HG03460 (cell line): Measurements from ENCODE around the gene TSPAN14.

Experiments used
- ATAC-seq: cut with Tn5 transposase; IDR thresholded peaks from one replicate; pipeline ENCODE4 v1.9.1; 2021; ENCODE audit not compliant: unreplicated experiment

TSPAN14 gene

DNA sequence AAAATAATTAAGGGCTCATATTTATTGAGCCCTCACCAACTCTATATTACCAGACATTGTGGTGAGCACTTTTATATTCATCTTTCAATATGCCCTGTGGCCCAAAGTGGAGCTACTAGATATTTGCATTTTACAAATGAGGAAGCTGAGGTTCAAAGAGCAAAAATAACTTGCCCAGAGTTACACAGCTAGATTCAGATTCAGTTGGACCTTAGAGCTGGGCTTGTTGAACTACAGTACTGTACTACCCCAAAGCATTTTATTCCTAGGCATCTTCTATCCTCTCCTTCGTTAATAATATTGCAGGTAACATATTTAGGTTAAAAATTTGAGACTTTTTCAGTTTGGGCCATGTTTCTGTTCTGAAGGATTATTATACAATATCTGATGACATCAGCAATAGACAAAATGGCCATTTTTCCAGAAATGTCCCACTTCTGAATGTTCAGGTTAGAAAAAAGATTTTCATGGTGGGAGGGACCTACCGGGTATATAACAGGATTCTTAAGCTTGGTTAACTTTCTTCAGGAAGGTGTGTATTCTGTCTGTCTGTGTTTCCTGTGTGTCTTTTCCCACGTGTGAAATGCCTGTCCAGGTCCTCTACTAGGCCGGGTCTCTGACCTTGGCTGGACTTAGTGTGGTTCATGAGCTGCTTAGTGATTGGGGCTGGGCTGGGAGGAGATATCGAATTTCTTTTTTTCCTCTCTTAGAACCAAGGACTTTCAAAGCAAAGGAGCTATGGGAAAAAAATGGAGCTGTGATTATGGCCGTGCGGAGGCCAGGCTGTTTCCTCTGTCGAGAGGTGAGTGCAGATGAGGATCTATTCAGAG lies 32.2 kb upstream of the TSPAN14 start:
- peak; percentile 83 for ATAC-seq

DNA sequence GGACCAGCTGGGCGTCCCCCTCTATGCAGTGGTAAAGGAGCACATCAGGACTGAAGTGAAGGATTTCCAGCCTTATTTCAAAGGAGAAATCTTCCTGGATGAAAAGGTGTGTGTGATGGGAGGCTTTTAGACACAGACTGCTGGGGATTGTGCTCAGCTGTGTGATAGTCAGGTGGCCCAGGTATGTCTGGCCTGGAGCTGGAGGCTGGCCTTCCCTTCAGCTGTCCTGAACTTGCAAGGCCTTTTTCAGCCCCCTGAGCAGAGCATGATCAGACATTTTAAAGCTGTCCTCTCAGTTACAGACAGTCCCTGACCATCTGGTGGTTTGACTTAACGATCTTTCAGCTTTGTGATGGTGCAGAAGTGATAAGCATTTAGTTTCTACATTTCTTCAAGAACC lies 28.2 kb upstream of the TSPAN14 start:
- no peak for ATAC-seq

DNA sequence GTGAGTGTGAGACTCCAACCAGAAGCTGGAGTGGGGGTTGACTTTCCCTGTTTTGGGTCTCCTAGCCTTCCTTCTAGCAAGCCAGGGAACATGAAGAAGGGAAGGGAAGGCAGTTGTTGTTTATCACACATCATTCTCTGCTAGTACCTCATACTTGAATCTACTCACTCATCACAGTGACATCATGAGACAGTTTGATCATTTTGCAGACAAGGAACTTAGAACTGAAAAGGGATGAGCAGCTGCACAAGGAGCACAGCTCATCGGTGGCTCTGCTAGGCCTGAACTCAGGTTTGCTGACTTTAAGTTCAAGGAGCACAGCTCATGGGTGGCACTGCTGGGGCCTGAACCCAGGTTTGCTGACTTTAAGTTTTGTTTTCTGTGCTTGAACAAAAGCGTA lies 26.6 kb upstream of the TSPAN14 start:
- ATAC-seq: no peak

DNA sequence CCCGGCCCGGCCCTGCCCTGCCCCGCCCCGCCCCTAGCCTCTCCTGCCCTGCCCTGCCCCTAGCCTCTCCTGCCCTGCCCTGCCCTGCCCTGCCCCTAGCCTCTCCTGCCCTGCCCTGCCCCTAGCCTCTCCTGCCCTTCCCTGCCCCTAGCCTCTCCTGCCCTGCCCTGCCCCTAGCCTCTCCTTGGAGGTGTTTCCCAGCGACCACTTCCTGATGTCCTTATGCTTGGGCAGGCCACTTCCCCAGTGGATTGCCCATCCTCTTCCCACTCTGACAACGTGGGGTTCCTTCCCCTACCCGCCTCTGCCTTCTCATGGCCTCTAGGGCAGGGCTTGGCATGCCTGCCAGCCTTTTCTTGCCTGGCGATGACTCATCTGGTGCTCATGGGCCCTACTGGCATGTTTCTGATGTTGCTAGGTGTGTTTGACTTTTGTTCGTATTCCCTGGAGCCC lies 24.6 kb upstream of the TSPAN14 start:
- no peak for ATAC-seq

DNA sequence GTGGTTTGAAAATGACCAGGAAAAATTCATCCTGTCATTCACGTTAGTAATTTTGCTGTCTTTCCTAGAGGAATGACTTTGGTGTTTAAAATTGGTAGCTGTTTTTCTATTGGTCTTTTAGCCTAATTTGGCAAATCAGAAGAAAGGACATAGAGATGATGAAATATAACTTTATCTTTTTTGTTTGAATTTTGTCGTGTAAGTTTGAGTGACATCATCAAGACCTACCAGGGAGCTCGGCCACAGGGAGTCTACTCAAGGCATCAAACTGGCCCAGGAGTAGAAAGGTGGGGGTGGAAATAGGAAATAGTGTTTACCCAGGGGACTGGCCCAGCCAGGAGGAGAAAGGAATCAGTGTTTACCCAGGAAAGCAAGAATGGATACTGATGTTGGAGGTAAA lies 21.0 kb upstream of the TSPAN14 start:
- no peak for ATAC-seq

DNA sequence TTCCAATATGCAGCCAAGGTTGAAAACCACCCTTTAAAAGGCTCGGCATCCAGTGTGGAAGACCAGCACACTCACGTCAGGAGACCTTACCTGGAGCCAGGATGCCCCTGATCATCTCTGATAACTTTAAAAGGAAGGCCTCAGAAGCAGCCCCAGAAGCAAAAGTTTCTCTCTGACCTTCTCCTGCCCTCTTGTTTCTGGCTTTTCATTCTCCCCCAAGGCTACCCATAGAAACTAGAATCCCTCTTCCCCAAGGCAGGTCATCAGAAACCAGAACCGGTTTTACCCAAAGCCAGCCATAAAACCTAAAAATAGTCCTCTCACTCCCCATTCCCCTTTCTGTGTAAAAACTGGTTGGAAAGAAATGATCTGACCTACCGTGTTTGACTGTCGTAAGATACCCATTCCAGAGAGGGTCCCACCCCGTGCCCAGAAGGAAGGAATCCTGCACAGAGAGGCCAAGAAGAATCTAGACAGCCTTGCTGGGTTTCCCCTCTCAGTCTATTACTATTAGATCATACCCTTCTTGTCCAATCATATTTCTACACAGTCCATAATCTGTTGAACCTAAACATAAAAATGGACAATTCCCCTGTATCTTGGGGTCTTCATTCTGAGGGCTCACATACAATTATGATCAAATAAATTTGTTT lies 17.5 kb upstream of the TSPAN14 start:
- ATAC-seq: no peak

DNA sequence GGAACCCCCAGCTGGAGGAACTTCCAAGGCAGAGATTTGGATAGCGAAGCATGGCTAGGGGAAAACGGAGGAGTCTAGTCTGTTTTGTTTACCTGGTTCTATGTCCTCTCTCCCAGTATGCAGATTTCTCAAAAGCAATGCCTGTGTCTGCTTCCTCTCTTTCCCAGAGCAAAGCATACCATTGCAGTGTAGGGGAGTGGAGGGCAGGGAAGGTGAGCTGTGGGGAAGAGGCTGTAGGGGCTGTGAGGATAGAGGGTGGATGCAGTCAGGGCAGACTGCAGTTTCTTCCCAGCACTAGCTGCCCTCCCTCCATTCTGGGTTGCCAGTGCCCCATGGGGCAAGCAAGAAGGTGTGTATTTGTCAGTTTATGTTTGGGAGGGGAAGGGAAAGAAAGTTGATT lies 16.9 kb upstream of the TSPAN14 start:
- ATAC-seq: no peak

DNA sequence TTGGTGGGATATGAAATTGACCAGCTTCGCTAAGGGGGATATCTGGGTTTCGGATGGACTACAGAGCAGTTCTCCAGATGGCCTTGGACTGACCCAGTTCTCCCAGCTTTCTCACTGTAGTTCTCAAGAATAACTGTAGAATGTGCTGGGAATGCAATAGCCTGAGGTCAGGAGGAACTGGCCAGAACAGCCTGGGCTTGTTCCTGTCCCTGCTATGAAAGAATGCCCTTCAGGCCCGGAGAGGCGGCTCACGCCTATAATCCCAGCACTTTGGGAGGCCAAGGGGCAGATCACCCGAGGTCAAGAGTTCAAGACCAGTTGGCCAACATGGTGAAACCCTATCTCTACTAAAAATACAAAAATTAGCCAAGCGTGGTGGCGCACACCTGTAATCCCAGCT lies 12.3 kb upstream of the TSPAN14 start:
- ATAC-seq: no peak

DNA sequence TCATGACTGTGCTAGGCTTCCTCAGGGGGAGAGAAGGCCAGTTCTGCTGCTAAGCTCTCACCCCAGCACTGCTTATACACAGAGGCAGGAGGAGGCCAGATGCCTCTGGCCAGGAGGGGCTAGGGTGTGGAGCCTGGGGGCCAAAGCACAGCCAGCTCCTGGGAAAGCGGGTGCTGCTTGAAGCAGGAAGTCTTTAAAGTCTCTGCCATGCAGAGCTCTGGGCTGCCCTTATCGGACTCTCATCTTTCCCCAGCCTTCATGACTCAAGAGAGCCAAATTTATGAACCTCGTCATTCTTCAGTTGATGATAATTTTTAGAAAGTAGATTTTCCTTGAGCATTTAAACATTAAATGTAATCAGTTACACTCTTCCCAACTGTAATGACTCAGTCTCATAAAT lies 11.2 kb upstream of the TSPAN14 start:
- ATAC-seq: no peak

DNA sequence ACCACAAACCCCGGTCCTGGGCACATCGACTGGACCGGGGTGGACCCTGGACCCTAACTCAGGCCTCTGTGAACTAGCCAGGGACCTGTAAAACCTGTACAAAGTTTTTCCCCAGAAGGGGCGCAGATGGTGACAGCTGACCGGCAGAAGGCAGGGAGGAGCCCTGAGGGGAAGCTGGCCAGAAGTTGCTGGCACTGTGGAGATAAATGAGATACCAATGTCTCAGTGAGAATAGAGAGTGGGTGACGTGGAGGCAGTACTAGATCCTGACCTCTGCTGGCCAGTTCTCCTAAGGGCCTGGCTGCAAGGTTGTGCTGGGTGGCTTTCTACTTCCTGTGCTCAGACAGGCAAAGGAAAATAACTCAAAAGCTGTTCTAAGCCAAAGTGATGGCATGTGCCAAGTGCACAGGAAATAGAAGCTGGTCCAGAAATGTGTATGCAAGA lies 10.6 kb upstream of the TSPAN14 start:
- no peak for ATAC-seq

DNA sequence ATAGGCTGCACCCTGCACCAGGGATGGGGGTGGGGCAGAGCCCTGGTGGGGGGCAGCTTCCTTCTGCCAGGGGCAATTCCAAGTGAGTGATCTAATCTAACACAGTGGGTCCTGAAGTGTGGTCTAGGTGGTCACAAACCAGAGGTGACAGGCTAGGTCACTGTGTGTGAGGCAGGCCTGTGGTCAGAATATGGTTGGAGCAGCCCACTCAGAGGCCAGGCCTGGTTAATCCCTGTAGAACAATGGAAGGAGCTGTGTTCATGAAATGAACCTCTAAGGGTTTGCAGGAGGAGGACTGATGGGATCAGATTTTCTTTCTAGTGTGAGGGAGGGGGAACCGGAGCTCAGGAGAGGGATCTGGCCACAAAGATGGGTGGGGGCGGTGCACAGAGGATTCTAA lies 10.0 kb upstream of the TSPAN14 start:
- ATAC-seq: no peak

DNA sequence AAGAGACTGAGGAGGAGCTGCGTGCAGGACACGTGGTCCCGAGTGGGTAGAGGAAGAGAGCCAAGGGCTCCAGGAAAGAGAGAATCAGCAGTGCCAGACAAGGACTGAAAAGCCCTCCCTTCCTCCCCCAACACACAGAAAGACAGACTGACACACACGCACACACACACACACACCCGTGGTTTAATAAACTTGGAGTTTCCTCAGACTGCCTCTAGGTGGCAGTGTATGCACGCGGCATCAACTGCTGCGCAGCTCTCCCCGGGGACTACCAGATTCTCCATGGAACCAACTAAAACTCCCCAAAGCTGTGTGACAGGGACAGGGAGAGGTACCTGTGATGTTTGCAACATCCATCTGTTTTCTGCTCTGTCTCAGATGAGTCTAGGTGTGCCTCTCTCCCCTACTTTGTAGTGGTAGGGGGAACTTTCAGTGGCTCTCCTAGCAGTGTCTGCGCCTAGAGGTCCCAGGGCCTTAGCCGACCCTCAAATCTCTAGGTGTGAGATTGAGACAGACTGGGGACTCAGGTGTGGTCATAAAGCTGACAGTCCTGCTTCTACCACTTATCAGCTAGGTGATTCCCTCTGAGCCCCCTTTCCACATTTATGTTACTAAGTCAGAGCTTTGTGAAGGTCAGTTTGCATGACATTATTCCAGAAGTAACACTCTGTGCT lies 9.3 kb upstream of the TSPAN14 start:
- ATAC-seq: peak; percentile 83

DNA sequence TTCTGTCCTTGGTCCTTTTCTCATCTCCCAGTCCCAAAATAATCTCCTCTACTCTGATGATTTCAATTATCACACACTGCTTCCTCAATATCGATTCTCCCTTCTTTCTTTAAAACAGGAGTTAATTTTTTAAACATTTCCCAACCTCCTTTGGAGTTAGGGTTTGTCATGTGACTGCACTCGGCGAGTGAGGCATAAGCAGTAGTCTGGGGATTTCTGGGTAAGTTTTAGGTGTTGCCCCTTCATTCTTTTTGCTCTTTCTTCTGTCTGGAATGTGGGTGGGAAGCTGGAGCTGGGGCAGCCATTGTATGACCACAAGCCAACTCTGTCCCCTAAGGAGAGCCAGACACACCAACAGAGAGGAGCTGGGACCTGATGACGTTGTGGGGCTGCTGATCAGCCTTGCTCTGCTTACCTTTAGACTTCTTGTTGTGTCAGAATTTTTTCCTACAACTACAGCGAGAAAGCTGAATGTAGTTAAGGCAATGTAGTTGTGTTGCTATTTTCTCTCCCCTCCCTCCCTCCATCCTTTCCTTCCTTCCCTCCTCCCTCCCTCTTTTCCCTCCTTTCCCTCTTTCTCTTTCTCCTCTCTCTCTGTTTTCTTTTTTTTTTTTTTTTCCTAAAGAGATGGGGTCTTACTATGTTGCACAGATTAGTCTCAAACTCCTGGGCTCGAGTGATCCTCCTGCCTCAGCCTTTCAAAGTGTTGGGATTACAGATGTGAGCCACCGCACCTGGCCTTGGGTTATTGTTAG lies 6.5 kb upstream of the TSPAN14 start:
- no peak for ATAC-seq

DNA sequence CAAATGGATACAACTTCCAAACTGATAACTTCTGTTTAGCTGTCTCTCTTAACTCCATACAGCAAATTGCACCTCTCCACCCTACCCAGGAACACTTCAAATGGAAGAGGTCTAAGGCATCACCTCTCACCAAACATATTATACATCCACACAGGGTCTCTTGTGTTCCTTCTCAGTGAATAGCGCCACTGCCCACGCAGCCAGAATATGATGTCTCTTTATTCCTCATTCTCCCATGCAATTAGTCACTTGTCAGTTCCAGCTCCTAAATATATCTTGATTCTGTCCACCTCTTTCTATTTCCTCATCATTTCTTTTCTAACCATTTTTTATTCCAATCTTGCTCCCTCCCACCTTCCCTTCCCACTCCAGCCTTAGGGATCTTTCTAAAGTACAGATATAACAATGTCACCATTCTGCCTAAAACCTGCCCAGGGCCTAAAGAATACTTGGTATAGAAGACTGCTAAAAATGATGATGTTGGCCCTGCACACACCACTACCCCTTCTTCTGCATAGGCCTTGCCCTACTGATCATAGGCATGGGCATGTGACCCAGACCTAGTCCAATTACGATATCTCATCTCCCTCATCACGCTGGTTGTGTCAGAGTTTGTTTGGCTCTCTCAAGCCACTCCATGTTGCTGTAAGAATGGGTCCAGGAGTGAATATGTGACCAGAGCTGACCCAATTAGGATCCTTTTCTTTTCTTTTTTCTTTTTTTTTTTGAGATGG lies 5.7 kb upstream of the TSPAN14 start:
- ATAC-seq: no peak

DNA sequence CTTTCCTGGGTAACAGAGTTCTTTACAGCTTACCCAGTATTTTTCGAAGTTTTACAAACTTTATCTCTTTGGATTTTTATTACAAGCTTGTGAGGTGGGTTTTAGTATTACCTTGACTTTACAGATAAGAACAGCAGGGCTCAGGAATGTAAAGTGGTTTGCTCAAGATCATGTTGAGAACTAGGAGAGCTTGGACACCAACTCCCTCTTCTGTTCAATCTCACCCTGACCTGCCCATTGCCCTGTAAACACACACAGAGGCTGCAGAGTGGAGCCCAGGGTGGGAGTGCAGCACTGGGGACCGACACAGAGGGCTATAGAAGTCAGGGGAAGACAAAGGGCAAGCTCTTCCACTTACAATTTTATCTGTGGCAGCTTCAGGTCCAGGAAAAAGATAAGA lies 4.6 kb upstream of the TSPAN14 start:
- no peak for ATAC-seq

DNA sequence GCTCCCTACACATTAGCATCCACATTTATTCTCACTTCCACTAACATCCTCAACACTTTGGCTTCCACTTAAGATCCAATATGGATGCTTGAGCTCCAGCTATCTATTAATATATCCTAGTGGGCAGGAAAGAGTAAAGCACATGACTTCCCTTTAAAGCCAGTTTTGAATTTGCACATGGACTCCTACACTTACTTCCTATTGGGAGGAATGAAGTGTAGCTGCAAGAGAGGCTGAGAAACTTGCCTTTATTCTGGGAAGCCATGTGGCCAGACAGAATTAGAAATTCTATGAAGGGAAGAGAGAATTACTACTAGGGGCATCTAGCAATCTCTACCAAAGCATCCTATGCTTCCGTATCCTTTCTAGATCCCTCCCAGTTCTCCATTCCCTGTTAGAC lies 3.0 kb upstream of the TSPAN14 start:
- ATAC-seq: no peak

DNA sequence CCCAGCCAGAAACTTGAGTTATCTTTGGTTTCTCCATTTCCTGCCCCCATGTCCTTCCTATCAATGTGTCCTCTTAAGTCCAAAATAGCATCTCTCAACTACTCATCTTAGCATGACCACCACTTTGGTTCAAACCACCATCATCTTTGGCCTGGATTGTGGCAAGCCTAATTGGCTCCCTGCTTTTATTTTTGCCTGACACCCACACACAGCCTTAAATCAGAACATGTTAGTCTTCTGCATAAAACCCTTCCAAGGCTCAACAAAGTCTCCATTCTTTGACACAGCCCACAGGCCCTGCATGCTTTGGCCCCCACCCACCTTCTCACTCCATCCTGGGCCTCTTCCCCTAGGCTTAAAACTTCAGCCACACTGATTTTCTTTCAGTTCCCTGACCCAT lies 2.0 kb upstream of the TSPAN14 start:
- ATAC-seq: no peak

DNA sequence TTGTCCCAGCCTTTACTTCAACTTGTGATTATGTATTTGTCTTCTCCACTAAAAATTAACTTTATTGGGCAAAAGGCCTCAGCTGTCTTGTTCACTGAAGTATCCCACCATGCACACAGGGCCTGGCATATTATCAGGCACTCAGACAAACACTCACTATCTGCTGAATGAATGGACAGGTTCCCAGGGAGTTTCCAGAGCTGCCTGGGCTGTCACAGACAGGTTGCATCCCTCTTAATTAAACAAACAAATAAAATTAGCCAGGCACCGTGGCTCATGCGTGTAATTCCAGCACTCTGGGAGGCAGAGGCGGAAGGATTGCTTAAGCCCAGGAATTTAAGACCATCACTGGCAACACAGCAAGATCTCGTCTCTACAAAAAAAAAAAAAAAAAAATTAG lies 1.5 kb upstream of the TSPAN14 start:
- ATAC-seq: no peak

DNA sequence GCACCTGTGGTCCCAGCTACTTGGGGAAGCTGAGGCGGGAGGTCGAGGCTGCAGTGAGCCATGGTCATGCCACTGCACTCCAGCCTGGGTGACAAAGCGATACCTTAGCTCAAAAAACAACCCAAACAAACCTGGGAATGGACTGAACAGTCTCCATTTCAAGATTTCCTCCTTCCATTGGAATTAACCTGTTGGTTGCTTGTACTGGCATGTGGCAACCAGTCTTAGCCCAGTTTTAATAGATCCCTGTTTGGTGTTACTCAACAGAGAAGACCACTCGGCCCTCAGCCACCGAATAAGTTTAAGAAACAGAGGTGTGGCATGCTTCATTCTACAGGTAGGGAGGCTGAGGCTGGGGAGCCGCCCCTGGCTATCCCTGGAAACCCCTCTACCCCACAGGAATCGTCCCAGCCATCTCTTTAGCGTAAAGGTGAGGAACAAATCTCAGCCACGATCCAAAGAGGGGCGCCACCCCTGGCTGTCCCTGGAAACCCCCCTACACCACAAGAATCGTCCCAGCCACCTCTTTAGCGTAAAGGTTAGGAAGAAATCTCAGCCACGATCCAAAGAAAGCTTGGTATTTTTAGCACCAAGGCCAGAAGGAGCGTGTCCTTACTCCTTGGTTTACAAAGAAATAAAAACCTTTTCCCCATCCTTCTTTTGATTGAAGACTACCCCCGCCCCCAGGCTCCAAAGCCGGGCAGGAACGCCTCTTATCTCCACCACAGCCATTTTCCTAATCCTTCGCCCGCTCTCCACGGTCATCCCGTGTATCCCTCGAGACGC lies 861 bp upstream of the TSPAN14 start:
- ATAC-seq: no peak
